ENCODE data around the gene TGM5.

- TF ChIP-seq FOSL1 (IDR thresholded peaks at IDR 0.05; ENCODE audit: low read depth) (no peak), SIN3A (IDR thresholded peaks at IDR 0.05; ENCODE audit: low read depth) (no peak), EGR1 (IDR thresholded peaks at IDR 0.05; ENCODE audit: low read depth) (no peak), CTCF (IDR thresholded peaks at IDR 0.05 in 2 of 3, conservative IDR thresholded peaks at IDR 0.05 in 1 of 3; ENCODE audit: borderline replicate concordance in 1 of 3, insufficient read depth in 1 of 3, low read depth in 2 of 3, low read length in 2 of 3) (no peak)
Observed at GRCh38 chr15:43253431-43254403, 13.0 kb downstream of the TGM5 start.
